Activated CD4-positive, alpha-beta T cell treated with anti-CD3 and anti-CD28 coated beads for 4 hours (primary cell): ENCODE data around the gene RAB26.
"Not testable (repeated sequence)": the region's sequence is repeated elsewhere in the genome, so short reads cannot be mapped to it uniquely, and the experiment has no call there.

Experiments
- DNase-seq, 2 donors: peaks; one replicate each; pipeline ENCODE4 v3.0.0-alpha.2; 2020

RAB26 gene

GRCh38 chr16:2199095-2199494, 50.7 kb downstream of the RAB26 start:
- no peak for DNase-seq

- no peak for DNase-seq
These were observed 51.3 kb downstream of the RAB26 start for GRCh38 chr16:2199621-2200139.

- DNase-seq = no peak
These were observed 51.9 kb downstream of the RAB26 start for GRCh38 chr16:2200313-2200712.

- not testable (repeated sequence) for DNase-seq
These were observed 54.8 kb downstream of the RAB26 start for GRCh38 chr16:2203119-2203688.
